OCI-LY3 (cell line): ENCODE measurements around the gene RNF5.

Experiments
- H2AFZ ChIP-seq: fragments of 200-600, 300-600 bp; shearing (Covaris generic); 2 replicates; pipeline ENCODE4 v1.6.0; 2014; ENCODE audit warnings: antibody characterized with exemption, low read depth, low read length
- H3K27ac ChIP-seq: fragments of 200-600, 300-600 bp; sonication (generic); 2 replicates; pipeline ENCODE4 v1.5.1; 2014; ENCODE audit warnings: mild to moderate bottlenecking, low read length, moderate library complexity, mixed read lengths
- H3K27me3 ChIP-seq: fragments of 200-600, 300-600 bp; sonication (generic); 2 replicates; pipeline ENCODE4 v1.6.1; 2014; ENCODE audit warnings: low read depth, low read length, mixed read lengths
- H3K36me3 ChIP-seq: fragments of 200-600, 300-600 bp; sonication (generic); replicated peaks from 2 replicates; pipeline ENCODE3; 2014; ENCODE audit warnings: low read depth, low read length, mixed read lengths
- H3K4me1 ChIP-seq: fragments of 300-600, 200-600 bp; sonication (generic); 2 replicates; pipeline ENCODE4 v1.6.1; 2014; ENCODE audit warnings: low read length, mixed read lengths
- H3K4me2 ChIP-seq: fragments of 200-600, 300-600 bp; sonication (generic); 2 replicates; pipeline ENCODE4 v1.6.1; 2014; ENCODE audit warnings: low read length, mixed read lengths
- H3K4me3 ChIP-seq: fragments of 300-600, 200-600 bp; sonication (generic); 2 replicates; pipeline ENCODE4 v1.5.1; 2014; ENCODE audit warnings: antibody characterized with exemption, mild to moderate bottlenecking, low read length, moderate library complexity
- H3K79me2 ChIP-seq: fragments of 300-600, 200-600 bp; shearing (Covaris generic); 2 replicates; pipeline ENCODE4 v1.6.1; 2014; ENCODE audit warnings: mild to moderate bottlenecking, low read length, mixed read lengths
- H3K9ac ChIP-seq: fragments of 300-600, 200-600 bp; shearing (Covaris generic); 2 replicates; pipeline ENCODE4 v1.6.0; 2014; ENCODE audit warnings: mild to moderate bottlenecking, low read length, moderate library complexity
- H3K9me3 ChIP-seq: fragments of 200-600, 300-600 bp; shearing (Covaris generic); 2 replicates; pipeline ENCODE4 v1.6.1; 2014; ENCODE audit warnings: low read length, mixed read lengths; ENCODE audit not compliant: insufficient read depth
- H4K20me1 ChIP-seq: fragments of 200-600, 300-600 bp; sonication (generic); 2 replicates; pipeline ENCODE4 v1.6.1; 2016; ENCODE audit warnings: low read length, mixed read lengths; ENCODE audit not compliant: insufficient read depth
- CTCF ChIP-seq: fragments of 200-600, 300-600 bp; sonication (generic); IDR thresholded peaks from 2 replicates; pipeline ENCODE4 v1.5.1; 2014; ENCODE audit warnings: antibody characterized with exemption, low read length, low read depth
- EZH2phosphoT487 ChIP-seq: fragments of 200-600 bp; shearing (Covaris generic); IDR thresholded peaks from 2 replicates; pipeline ENCODE4 v1.6.1; 2018; ENCODE audit warnings: antibody characterized with exemption, mixed run types, low read depth

Gene RNF5

GRCh38 chr6:32181148-32181702 is 3.0 kb downstream of the RNF5 start:
- Histone ChIP-seq H3K27me3 (no peaks in the 10 kb centered on the region), H2AFZ (no peak overlapping the region), H3K4me3 (no peak overlapping the region), H3K4me2 (no peak overlapping the region), H3K79me2 (peaks cover 16% of the 10 kb centered on the region; the same call in 1 of the 2 replicates), H3K27ac (no peak overlapping the region), H3K9me3 (no peaks in the 10 kb centered on the region), H3K4me1 (peaks cover 20% of the 10 kb centered on the region), H3K9ac (no peak overlapping the region), H4K20me1 (no peaks in the 10 kb centered on the region), H3K36me3 (peaks cover 13% of the 10 kb centered on the region)
- TF ChIP-seq CTCF (no peak), EZH2phosphoT487 (no peak)

- Histone ChIP-seq H3K4me3 (no peak overlapping the region), H4K20me1 (no peaks in the 10 kb centered on the region), H3K4me2 (no peak overlapping the region), H3K9me3 (no peaks in the 10 kb centered on the region), H3K27ac (no peak overlapping the region), H3K36me3 (peaks cover 15% of the 10 kb centered on the region), H3K9ac (no peak overlapping the region), H3K27me3 (no peaks in the 10 kb centered on the region), H3K4me1 (peaks cover 20% of the 10 kb centered on the region), H3K79me2 (peaks cover 12% of the 10 kb centered on the region; the same call in 1 of the 2 replicates), H2AFZ (no peak overlapping the region)
- TF ChIP-seq EZH2phosphoT487 (no peak), CTCF (no peak)
Observed at GRCh38 chr6:32181915-32182529, 3.8 kb downstream of the RNF5 start.

GRCh38 chr6:32182555-32182981 is 4.4 kb downstream of the RNF5 start:
- Histone ChIP-seq H3K4me2 (no peak overlapping the region), H3K9ac (no peak overlapping the region), H2AFZ (no peak overlapping the region), H4K20me1 (no peaks in the 10 kb centered on the region), H3K4me1 (peaks cover 24% of the 10 kb centered on the region), H3K9me3 (no peaks in the 10 kb centered on the region), H3K36me3 (peaks cover 16% of the 10 kb centered on the region), H3K27ac (no peak overlapping the region), H3K4me3 (no peak overlapping the region), H3K27me3 (no peaks in the 10 kb centered on the region), H3K79me2 (peaks cover 14% of the 10 kb centered on the region; the same call in 1 of the 2 replicates)
- no peak for TF ChIP-seq EZH2phosphoT487
- TF ChIP-seq CTCF: no peak

- Histone ChIP-seq H3K27ac (no peak overlapping the region), H2AFZ (no peak overlapping the region), H3K4me1 (peaks cover 29% of the 10 kb centered on the region), H3K36me3 (peaks cover 20% of the 10 kb centered on the region), H3K79me2 (peaks cover 19% of the 10 kb centered on the region; the same call in 1 of the 2 replicates), H3K4me2 (no peak overlapping the region), H3K9ac (no peak overlapping the region), H4K20me1 (no peaks in the 10 kb centered on the region), H3K4me3 (no peak overlapping the region), H3K9me3 (no peaks in the 10 kb centered on the region), H3K27me3 (no peaks in the 10 kb centered on the region)
- TF ChIP-seq EZH2phosphoT487: no peak
- TF ChIP-seq CTCF: no peak
Observed at GRCh38 chr6:32183030-32183429, 4.8 kb downstream of the RNF5 start.
